Lung (tissue), 12 donors: ENCODE results near the gene ABHD12B. TPM values are rescaled to one million over a fixed set of nuclear protein-coding genes. Genes with fewer than 3 reads are reported as not detected.

Experiments used
- ATAC-seq: fragments of 200-7000 bp; cut with Tn5 transposase; one replicate; pipeline ENCODE4 v1.9.1; 2020; ENCODE audit warnings: moderate number of reproducible peaks; ENCODE audit not compliant: insufficient read depth, low FRiP score
- DNase-seq, 3 donors: peaks; one replicate each; pipeline ENCODE4 v3.0.0-alpha.2; 2013 to 2017
- H3K27ac ChIP-seq, 2 donors: one replicate each; pipeline ENCODE4 v1.5.1; 2013; ENCODE audit warnings: mild to moderate bottlenecking in 2 of 2, moderate library complexity in 2 of 2, control low read depth in 1 of 2, inconsistent platforms in 1 of 2, low read depth in 1 of 2, low read length in 1 of 2
- H3K27me3 ChIP-seq, 3 donors: one replicate each; pipeline ENCODE4 v1.5.1; 2013; ENCODE audit warnings: low read length in 2 of 3; ENCODE audit not compliant: control insufficient read depth in 3 of 3, insufficient read depth in 3 of 3
- H3K36me3 ChIP-seq, 4 donors: one replicate each; pipeline ENCODE4 v1.5.1; 2013; ENCODE audit warnings: low read length in 4 of 4, mild to moderate bottlenecking in 1 of 4, moderate library complexity in 1 of 4; ENCODE audit not compliant: control insufficient read depth in 4 of 4, insufficient read depth in 4 of 4
- H3K4me1 ChIP-seq, 5 donors: one replicate each; pipeline ENCODE4 v1.5.1; 2013; ENCODE audit warnings: low read length in 5 of 5, mild to moderate bottlenecking in 2 of 5, moderate library complexity in 1 of 5; ENCODE audit not compliant: control insufficient read depth in 5 of 5, insufficient read depth in 5 of 5
- H3K4me3 ChIP-seq: one replicate; pipeline ENCODE4 v1.5.1; 2013; ENCODE audit warnings: mild to moderate bottlenecking, control low read depth, moderate library complexity
- H3K9ac ChIP-seq, 2 donors: one replicate each; pipeline ENCODE4 v1.5.1; 2013; ENCODE audit warnings: low read length in 2 of 2, control low read depth in 1 of 2; ENCODE audit not compliant: insufficient read depth in 1 of 2
- H3K9me3 ChIP-seq, 4 donors: one replicate each; pipeline ENCODE4 v1.5.1; 2013; ENCODE audit warnings: low read length in 3 of 4, mild to moderate bottlenecking in 1 of 4, moderate library complexity in 1 of 4; ENCODE audit not compliant: control insufficient read depth in 4 of 4, insufficient read depth in 3 of 4
- whole genome bisulfite sequencing, 2 donors: extraction: QIAGEN DNeasy Blood & Tissue Kit; methylation state at CpG; one replicate each; pipeline ENCODE4 v1.1.7; 2013; 5-methylcytosine and 5-hydroxymethylcytosine counted together
- polyA plus RNA-seq, 2 donors: library from polyadenylated mRNA; stranded (reverse); fragments of 200-250 nt; gene quantifications; one replicate each; pipeline ENCODE4 v1.2.1, GENCODE V29; 2013
- total RNA-seq, 2 donors: library from RNA; depleted of rRNA in 1 of 2; stranded (reverse); fragments of >200 nt in 1 of 2; gene quantifications; one replicate each; pipeline ENCODE4 v1.2.1, GENCODE V29; 2014 to 2021
- TF ChIP-seq, protein P1 (sequence below): IDR thresholded peaks from 2 replicates; pipeline ENCODE4 v1.5.1; 2012; ENCODE audit warnings: mild to moderate bottlenecking; ENCODE audit errors: control extremely low read depth, extremely low read depth
- donor health status: control.
- donor health status: control.
- donor health status: Bipolar disorder and iron deficiency.
- donor health status: healthy.
- donor health status: DM: yes; HTN: yes; CAD: no.

ABHD12B gene
- total and polyA plus RNA-seq, 4 donors = 0.56 to 1.0 (median 0.95) TPM; not detected in 1

GRCh38 chr14:50823762-50824636, 47.9 kb upstream of the ABHD12B start:
- 50 to 66% methylated on average over 10 of the region's 10 CpGs for WGBS, 2 donors

DNA sequence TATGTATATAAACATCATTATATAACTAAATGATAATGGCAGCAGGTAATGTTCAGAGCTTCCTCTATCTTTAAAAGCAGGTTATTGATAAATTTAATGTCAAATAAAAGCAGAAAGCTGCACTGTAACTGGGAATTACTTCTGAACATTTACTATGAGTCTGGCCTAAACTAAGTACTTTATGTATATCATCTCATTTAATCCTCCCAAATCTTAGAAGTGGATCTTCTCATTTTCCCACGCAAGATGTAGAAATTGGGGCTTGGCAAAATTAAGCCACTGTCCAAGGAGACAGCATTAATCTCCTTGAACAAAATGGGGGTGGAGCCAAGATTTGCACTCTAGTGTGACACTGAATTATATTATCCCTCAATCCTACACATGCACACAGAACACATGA, 46.5 kb upstream of the ABHD12B start:
- peaks cover 9 to 29% (median 15%) of the 10 kb centered on the region in 5 donors for H3K4me1 ChIP-seq
- WGBS, 2 donors = 90 to 98% methylated on average over 1 of the region's 1 CpG

More at GRCh38 chr14:50823762-50824636, 47.9 kb upstream of the ABHD12B start:
- DNase-seq (no peak), ATAC-seq (no peak)
- Histone ChIP-seq H3K9ac (no peak overlapping the region), H3K27ac (peak overlapping the region in 1 of 2 donors; percentile 35), H3K36me3 (no peaks in the 10 kb centered on the region), H3K27me3 (peaks cover 0 to 6% (median under 1%) of the 10 kb centered on the region in 3 donors), H3K4me3 (no peak overlapping the region), H3K9me3 (peaks cover 0 to 2% (median 0%) of the 10 kb centered on the region in 4 donors), H3K4me1 (peaks cover 7 to 23% (median 10%) of the 10 kb centered on the region in 5 donors)
- TF ChIP-seq, protein P1, sequence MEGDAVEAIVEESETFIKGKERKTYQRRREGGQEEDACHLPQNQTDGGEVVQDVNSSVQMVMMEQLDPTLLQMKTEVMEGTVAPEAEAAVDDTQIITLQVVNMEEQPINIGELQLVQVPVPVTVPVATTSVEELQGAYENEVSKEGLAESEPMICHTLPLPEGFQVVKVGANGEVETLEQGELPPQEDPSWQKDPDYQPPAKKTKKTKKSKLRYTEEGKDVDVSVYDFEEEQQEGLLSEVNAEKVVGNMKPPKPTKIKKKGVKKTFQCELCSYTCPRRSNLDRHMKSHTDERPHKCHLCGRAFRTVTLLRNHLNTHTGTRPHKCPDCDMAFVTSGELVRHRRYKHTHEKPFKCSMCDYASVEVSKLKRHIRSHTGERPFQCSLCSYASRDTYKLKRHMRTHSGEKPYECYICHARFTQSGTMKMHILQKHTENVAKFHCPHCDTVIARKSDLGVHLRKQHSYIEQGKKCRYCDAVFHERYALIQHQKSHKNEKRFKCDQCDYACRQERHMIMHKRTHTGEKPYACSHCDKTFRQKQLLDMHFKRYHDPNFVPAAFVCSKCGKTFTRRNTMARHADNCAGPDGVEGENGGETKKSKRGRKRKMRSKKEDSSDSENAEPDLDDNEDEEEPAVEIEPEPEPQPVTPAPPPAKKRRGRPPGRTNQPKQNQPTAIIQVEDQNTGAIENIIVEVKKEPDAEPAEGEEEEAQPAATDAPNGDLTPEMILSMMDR = no peak

GRCh38 chr14:50826681-50827080, 45.2 kb upstream of the ABHD12B start:
- no peak for ATAC-seq
- WGBS, 2 donors = 91 to 96% methylated on average over 8 of the region's 8 CpGs
- TF ChIP-seq, protein P1 = no peak

More for the DNA sequence above, 46.5 kb upstream of the ABHD12B start:
- Histone ChIP-seq H3K4me3 (no peak overlapping the region), H3K9ac (no peak overlapping the region), H3K27ac (no peak overlapping the region), H3K36me3 (no peaks in the 10 kb centered on the region), H3K9me3 (peaks cover 0 to 2% (median 0%) of the 10 kb centered on the region in 4 donors), H3K27me3 (peaks cover 0 to 7% (median 6%) of the 10 kb centered on the region in 3 donors)
- TF ChIP-seq, protein P1 = no peak
- no peak for ATAC-seq
- DNase-seq = no peak

More at GRCh38 chr14:50826681-50827080, 45.2 kb upstream of the ABHD12B start:
- H3K9me3 ChIP-seq = peaks cover 0 to 2% (median 0%) of the 10 kb centered on the region in 4 donors
- H3K9ac ChIP-seq = no peak overlapping the region
- H3K27me3 ChIP-seq = peaks cover 0 to 7% (median 6%) of the 10 kb centered on the region in 3 donors
- peaks cover 9 to 32% (median 17%) of the 10 kb centered on the region in 5 donors for H3K4me1 ChIP-seq
- H3K36me3 ChIP-seq = no peaks in the 10 kb centered on the region
- H3K27ac ChIP-seq = no peak overlapping the region
- no peak for DNase-seq
- H3K4me3 ChIP-seq = no peak overlapping the region
